ENCODE results near the gene PLXDC2. TPM values are rescaled to one million over a fixed set of nuclear protein-coding genes. Genes with fewer than 3 reads are reported as not detected.

The PLXDC2 gene
- total RNA-seq, 1 donor from 2014 or later: 7.5 TPM

DNA sequence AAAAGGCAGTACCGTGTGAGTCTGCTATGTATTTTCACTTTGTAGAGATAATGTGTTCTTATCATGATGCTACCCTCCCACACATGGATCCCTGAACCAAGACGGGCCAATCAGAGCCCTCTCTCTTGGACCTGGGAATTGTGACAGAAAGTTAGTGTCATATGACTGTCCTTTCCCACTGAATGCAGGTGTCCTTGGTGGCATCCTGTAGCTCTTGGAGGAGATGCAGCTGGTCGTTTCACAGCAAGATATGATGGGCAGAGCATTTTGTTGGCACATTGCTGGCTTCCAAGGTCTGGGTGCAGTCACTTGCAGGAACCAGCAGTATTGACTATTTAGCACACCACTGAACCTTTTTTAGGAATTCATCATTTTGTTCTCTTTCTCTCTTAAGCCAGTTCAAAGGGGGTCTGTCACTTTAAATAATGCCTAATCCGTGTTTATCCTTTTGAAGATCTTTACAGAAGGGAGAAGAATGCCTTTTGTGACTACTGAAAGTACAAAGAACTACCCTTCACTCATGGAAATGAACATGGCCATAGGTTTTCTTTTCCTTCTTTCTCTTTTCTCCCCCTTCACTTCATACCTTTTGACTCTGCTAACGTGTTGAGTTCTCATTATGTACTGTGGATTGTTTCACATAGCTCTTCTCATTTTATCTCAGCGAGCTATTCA, 125.1 kb downstream of the PLXDC2 start:
- DNase-seq (ENCODE audit: low read depth): no peak

DNA sequence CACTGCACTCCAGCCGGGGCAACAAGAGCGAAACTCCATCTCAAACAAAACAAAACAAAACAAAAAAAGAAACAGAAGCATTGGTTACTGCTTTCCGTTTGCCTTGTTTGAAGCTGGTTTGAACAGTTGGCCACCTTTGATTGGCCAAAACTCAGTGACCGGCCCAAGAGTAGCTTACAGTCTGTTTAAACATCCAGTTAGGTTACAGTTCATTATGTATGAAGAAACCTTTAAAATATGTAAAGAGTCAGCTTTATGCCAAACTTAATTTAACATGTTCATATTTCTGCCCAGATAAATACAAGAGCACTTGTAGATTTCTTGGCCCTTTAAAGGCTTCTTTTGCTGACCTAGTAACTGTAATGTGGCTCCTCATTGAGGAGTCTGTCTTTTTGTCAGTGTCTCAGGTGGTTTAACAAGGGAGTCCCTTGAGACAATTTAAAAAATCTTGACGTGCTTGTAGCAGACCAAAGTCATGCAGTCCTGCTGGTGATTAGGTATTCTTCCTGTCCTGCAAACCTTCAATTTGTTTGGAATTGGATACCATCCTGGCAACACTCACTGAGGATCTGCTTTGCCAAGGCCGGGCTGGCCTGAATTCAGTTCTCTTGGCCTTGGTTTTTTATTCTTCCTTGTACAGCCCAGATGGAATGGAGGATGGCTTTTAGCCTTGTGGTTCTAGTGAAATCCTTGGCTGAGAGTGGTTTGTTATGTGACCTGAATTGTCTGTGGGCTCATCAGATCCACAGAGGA, 128.9 kb downstream of the PLXDC2 start:
- Histone ChIP-seq H3K36me3 (ENCODE audit: control insufficient read depth, insufficient read depth, low read length) (no peaks in the 10 kb centered on the region), H3K4me3 (ENCODE audit: low read depth, low read length) (no peak overlapping the region), H3K27me3 (ENCODE audit: control insufficient read depth, insufficient read depth, low read length) (no peaks in the 10 kb centered on the region)
- no peak for DNase-seq (ENCODE audit: low read depth)
- TF ChIP-seq, protein P1, sequence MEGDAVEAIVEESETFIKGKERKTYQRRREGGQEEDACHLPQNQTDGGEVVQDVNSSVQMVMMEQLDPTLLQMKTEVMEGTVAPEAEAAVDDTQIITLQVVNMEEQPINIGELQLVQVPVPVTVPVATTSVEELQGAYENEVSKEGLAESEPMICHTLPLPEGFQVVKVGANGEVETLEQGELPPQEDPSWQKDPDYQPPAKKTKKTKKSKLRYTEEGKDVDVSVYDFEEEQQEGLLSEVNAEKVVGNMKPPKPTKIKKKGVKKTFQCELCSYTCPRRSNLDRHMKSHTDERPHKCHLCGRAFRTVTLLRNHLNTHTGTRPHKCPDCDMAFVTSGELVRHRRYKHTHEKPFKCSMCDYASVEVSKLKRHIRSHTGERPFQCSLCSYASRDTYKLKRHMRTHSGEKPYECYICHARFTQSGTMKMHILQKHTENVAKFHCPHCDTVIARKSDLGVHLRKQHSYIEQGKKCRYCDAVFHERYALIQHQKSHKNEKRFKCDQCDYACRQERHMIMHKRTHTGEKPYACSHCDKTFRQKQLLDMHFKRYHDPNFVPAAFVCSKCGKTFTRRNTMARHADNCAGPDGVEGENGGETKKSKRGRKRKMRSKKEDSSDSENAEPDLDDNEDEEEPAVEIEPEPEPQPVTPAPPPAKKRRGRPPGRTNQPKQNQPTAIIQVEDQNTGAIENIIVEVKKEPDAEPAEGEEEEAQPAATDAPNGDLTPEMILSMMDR (IDR thresholded peaks at IDR 0.05; ENCODE audit: insufficient read depth, low read length, poor library complexity, severe bottlenecking): no peak

More for the DNA sequence above, 125.1 kb downstream of the PLXDC2 start:
- no peak overlapping the region for H3K4me3 ChIP-seq (ENCODE audit: low read depth, low read length)
- no peaks in the 10 kb centered on the region for H3K27me3 ChIP-seq (ENCODE audit: control insufficient read depth, insufficient read depth, low read length)
- no peaks in the 10 kb centered on the region for H3K36me3 ChIP-seq (ENCODE audit: control insufficient read depth, insufficient read depth, low read length)
- TF ChIP-seq, protein P1 (IDR thresholded peaks at IDR 0.05; ENCODE audit: insufficient read depth, low read length, poor library complexity, severe bottlenecking): no peak

DNA sequence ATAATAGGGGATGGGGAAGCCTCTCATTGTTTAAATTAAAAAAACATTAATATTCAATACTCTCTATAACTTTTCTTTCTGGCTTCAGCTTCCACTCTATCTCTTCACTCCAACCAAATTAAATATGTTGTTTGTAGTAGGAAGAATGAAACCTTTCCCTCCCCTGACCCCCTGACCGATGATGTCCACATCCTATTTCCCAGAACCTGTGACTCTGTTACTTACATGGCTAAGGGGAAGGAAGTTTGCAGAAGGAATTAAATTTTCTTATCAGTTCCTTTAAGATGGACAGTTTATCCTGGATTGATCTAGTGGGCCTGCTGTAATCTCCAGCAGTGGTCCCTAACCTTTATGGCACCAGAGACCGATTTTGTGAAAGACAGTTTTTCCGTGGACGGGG, 130.0 kb downstream of the PLXDC2 start:
- Histone ChIP-seq H3K27me3 (ENCODE audit: control insufficient read depth, insufficient read depth, low read length) (no peaks in the 10 kb centered on the region), H3K36me3 (ENCODE audit: control insufficient read depth, insufficient read depth, low read length) (no peaks in the 10 kb centered on the region), H3K4me3 (ENCODE audit: low read depth, low read length) (no peak overlapping the region)
- no peak for DNase-seq (ENCODE audit: low read depth)
- TF ChIP-seq, protein P1 (IDR thresholded peaks at IDR 0.05; ENCODE audit: insufficient read depth, low read length, poor library complexity, severe bottlenecking): no peak

DNA sequence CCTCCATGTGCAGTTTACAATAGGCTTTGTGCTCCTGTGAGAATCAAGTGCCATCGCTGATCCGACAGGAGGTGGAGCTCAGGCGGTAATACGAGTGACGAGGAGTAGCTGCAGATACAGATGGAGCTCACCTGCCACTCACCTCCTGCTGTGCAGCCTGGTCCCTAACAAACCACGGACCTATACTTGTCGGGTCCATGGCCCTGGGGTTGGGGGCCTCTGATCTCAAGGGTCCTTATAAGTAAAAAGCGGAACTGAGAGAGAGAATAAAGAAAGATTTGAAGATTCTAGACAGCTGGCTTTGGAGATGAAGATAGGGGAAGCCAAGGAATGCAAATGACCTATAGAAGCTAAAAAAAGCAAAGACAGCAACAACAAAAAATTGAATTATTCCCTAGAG, 130.6 kb downstream of the PLXDC2 start:
- Histone ChIP-seq H3K4me3 (ENCODE audit: low read depth, low read length) (no peak overlapping the region), H3K27me3 (ENCODE audit: control insufficient read depth, insufficient read depth, low read length) (no peaks in the 10 kb centered on the region), H3K36me3 (ENCODE audit: control insufficient read depth, insufficient read depth, low read length) (no peaks in the 10 kb centered on the region)
- no peak for DNase-seq (ENCODE audit: low read depth)
- TF ChIP-seq, protein P1 (IDR thresholded peaks at IDR 0.05; ENCODE audit: insufficient read depth, low read length, poor library complexity, severe bottlenecking): no peak

DNA sequence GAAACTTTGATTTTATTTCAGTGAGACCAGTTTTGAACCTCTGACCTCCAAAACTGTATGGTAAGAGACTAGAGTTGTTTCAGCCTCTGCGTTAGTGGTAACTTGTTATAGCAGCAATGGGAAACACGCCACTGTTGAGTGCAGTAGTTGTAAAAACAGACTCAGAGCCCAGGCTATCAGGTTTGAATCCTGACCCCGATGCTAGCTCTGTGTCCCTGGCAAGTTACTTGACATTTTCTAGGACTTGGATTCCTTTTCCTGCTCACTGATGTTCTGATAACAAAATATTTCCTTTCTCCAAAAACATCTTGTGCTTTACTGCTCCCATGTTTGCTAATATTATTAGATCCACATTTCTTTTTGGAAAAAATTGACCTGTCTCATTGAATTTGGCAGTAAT, 131.0 kb downstream of the PLXDC2 start:
- H3K4me3 ChIP-seq (ENCODE audit: low read depth, low read length): no peak overlapping the region
- H3K36me3 ChIP-seq (ENCODE audit: control insufficient read depth, insufficient read depth, low read length): no peaks in the 10 kb centered on the region
- no peak for DNase-seq (ENCODE audit: low read depth)
- no peaks in the 10 kb centered on the region for H3K27me3 ChIP-seq (ENCODE audit: control insufficient read depth, insufficient read depth, low read length)
- TF ChIP-seq, protein P1 (IDR thresholded peaks at IDR 0.05; ENCODE audit: insufficient read depth, low read length, poor library complexity, severe bottlenecking): no peak
